OCI-LY3 (cell line): Measurements from ENCODE around the gene TUB.

Experiments
- H2AFZ ChIP-seq: fragments of 200-600, 300-600 bp; shearing (Covaris generic); 2 replicates; pipeline ENCODE4 v1.6.0; 2014; ENCODE audit warnings: antibody characterized with exemption, low read depth, low read length
- H3K27ac ChIP-seq: fragments of 200-600, 300-600 bp; sonication (generic); 2 replicates; pipeline ENCODE4 v1.5.1; 2014; ENCODE audit warnings: mild to moderate bottlenecking, low read length, moderate library complexity, mixed read lengths
- H3K27me3 ChIP-seq: fragments of 200-600, 300-600 bp; sonication (generic); 2 replicates; pipeline ENCODE4 v1.6.1; 2014; ENCODE audit warnings: low read depth, low read length, mixed read lengths
- H3K36me3 ChIP-seq: fragments of 200-600, 300-600 bp; sonication (generic); replicated peaks from 2 replicates; pipeline ENCODE3; 2014; ENCODE audit warnings: low read depth, low read length, mixed read lengths
- H3K4me1 ChIP-seq: fragments of 300-600, 200-600 bp; sonication (generic); 2 replicates; pipeline ENCODE4 v1.6.1; 2014; ENCODE audit warnings: low read length, mixed read lengths
- H3K4me2 ChIP-seq: fragments of 200-600, 300-600 bp; sonication (generic); 2 replicates; pipeline ENCODE4 v1.6.1; 2014; ENCODE audit warnings: low read length, mixed read lengths
- H3K4me3 ChIP-seq: fragments of 300-600, 200-600 bp; sonication (generic); 2 replicates; pipeline ENCODE4 v1.5.1; 2014; ENCODE audit warnings: antibody characterized with exemption, mild to moderate bottlenecking, low read length, moderate library complexity
- H3K79me2 ChIP-seq: fragments of 300-600, 200-600 bp; shearing (Covaris generic); 2 replicates; pipeline ENCODE4 v1.6.1; 2014; ENCODE audit warnings: mild to moderate bottlenecking, low read length, mixed read lengths
- H3K9ac ChIP-seq: fragments of 300-600, 200-600 bp; shearing (Covaris generic); 2 replicates; pipeline ENCODE4 v1.6.0; 2014; ENCODE audit warnings: mild to moderate bottlenecking, low read length, moderate library complexity
- H3K9me3 ChIP-seq: fragments of 200-600, 300-600 bp; shearing (Covaris generic); 2 replicates; pipeline ENCODE4 v1.6.1; 2014; ENCODE audit warnings: low read length, mixed read lengths; ENCODE audit not compliant: insufficient read depth
- H4K20me1 ChIP-seq: fragments of 200-600, 300-600 bp; sonication (generic); 2 replicates; pipeline ENCODE4 v1.6.1; 2016; ENCODE audit warnings: low read length, mixed read lengths; ENCODE audit not compliant: insufficient read depth
- EZH2phosphoT487 ChIP-seq: fragments of 200-600 bp; shearing (Covaris generic); IDR thresholded peaks from 2 replicates; pipeline ENCODE4 v1.6.1; 2018; ENCODE audit warnings: antibody characterized with exemption, mixed run types, low read depth
- TF ChIP-seq, protein P1 (sequence below): fragments of 200-600, 300-600 bp; sonication (generic); IDR thresholded peaks from 2 replicates; pipeline ENCODE4 v1.5.1; 2014; ENCODE audit warnings: antibody characterized with exemption, low read length, low read depth

The TUB gene

DNA sequence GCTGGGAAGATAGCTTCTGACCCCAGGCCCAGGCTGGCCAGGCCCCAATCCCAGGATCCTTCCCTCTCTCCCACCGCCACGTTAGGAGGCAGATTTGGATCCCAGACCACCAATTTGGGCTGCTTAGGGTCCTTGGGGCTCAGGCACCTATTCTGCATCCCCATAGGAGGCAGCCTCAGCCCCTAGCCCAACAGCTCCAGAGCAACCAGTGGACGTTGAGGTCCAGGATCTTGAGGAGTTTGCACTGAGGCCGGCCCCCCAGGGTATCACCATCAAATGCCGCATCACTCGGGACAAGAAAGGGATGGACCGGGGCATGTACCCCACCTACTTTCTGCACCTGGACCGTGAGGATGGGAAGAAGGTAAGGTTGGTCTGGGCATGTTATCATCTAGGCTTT lies 16.1 kb downstream of the TUB start:
- no peak overlapping the region for H3K27ac ChIP-seq
- peaks cover 24% of the 10 kb centered on the region for H3K4me1 ChIP-seq
- H3K27me3 ChIP-seq, result no peaks in the 10 kb centered on the region; the same call in 1 of the 2 replicates
- H4K20me1 ChIP-seq, result no peaks in the 10 kb centered on the region
- H3K4me3 ChIP-seq, result no peak overlapping the region
- TF ChIP-seq EZH2phosphoT487, result no peak
- TF ChIP-seq, protein P1, sequence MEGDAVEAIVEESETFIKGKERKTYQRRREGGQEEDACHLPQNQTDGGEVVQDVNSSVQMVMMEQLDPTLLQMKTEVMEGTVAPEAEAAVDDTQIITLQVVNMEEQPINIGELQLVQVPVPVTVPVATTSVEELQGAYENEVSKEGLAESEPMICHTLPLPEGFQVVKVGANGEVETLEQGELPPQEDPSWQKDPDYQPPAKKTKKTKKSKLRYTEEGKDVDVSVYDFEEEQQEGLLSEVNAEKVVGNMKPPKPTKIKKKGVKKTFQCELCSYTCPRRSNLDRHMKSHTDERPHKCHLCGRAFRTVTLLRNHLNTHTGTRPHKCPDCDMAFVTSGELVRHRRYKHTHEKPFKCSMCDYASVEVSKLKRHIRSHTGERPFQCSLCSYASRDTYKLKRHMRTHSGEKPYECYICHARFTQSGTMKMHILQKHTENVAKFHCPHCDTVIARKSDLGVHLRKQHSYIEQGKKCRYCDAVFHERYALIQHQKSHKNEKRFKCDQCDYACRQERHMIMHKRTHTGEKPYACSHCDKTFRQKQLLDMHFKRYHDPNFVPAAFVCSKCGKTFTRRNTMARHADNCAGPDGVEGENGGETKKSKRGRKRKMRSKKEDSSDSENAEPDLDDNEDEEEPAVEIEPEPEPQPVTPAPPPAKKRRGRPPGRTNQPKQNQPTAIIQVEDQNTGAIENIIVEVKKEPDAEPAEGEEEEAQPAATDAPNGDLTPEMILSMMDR, result no peak
- no peaks in the 10 kb centered on the region for H3K79me2 ChIP-seq
- H3K9ac ChIP-seq, result no peak overlapping the region
- H3K4me2 ChIP-seq, result peak overlapping the region; percentile 53
- no peaks in the 10 kb centered on the region for H3K36me3 ChIP-seq
- H2AFZ ChIP-seq, result no peak overlapping the region
- no peaks in the 10 kb centered on the region for H3K9me3 ChIP-seq

DNA sequence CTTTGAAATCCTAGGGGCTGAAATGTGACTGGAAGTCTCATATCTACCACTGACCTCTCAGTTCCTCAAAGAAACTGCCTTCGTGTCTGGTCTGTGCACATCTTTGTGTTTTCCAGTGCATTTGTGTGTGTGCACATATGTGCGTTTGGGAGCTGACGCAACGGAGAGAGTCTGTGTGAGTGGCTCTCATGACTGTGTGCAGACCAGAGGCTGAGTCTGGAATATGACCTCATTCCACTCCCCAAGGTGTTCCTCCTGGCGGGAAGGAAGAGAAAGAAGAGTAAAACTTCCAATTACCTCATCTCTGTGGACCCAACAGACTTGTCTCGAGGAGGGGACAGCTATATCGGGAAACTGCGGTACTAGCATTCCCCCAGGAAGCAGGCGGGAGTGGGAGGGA lies 16.5 kb downstream of the TUB start:
- H3K79me2 ChIP-seq, result no peaks in the 10 kb centered on the region
- no peaks in the 10 kb centered on the region for H3K9me3 ChIP-seq
- H4K20me1 ChIP-seq, result no peaks in the 10 kb centered on the region
- H3K4me3 ChIP-seq, result no peak overlapping the region
- no peaks in the 10 kb centered on the region; the same call in 1 of the 2 replicates for H3K27me3 ChIP-seq
- no peaks in the 10 kb centered on the region for H3K36me3 ChIP-seq
- no peak overlapping the region for H3K27ac ChIP-seq
- peak overlapping the region; percentile 53 for H3K4me2 ChIP-seq
- H2AFZ ChIP-seq, result no peak overlapping the region
- TF ChIP-seq, protein P1, result no peak
- TF ChIP-seq EZH2phosphoT487, result no peak
- H3K9ac ChIP-seq, result no peak overlapping the region
- peaks cover 21% of the 10 kb centered on the region for H3K4me1 ChIP-seq

DNA sequence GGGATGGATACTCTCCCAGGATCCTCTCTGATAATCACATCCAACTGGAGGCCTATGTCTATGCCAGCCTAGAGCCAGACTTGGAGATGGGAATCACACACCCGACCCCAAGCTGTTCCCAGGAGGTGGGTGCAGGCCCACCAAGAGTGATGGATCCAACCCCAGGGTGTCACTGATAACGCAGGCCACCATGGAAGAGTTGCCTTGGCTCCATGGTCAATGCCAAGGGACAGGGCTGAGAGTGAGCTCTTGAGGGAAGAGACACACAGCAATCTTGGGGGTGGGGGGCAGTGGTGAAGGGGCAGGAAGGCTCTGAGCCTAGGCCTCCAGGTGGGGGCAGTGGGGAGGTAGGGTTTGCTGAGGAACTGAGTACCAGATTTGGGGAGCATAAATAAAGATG lies 16.9 kb downstream of the TUB start:
- no peak overlapping the region for H3K9ac ChIP-seq
- H3K27ac ChIP-seq, result no peak overlapping the region
- H3K4me2 ChIP-seq, result peak overlapping the region; percentile 53; the same call in 1 of the 2 replicates
- H3K9me3 ChIP-seq, result no peaks in the 10 kb centered on the region
- no peak overlapping the region for H2AFZ ChIP-seq
- TF ChIP-seq, protein P1, result no peak
- no peak for TF ChIP-seq EZH2phosphoT487
- H3K27me3 ChIP-seq, result no peaks in the 10 kb centered on the region; the same call in 1 of the 2 replicates
- H3K79me2 ChIP-seq, result no peaks in the 10 kb centered on the region
- H3K36me3 ChIP-seq, result no peaks in the 10 kb centered on the region
- no peak overlapping the region for H3K4me3 ChIP-seq
- peaks cover 17% of the 10 kb centered on the region for H3K4me1 ChIP-seq
- H4K20me1 ChIP-seq, result no peaks in the 10 kb centered on the region

DNA sequence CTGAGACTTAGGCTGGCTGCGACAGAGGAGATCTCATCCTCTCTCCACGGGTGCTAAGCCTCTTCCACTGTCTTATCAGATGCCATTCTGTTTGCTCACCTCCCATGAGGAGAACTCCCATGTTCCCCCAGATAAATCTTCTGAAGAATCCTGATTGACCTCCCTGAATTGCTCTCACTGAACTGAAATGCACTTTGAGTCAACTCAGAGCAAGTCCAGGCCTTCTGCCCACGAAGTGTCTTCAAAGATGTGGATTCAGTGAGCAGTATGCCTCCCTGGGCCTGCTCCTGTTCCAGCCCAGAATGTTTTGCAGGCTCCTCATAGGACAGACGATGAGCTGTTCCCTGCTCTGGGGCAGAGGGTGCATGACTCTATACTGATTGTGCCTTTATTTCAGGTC lies 17.4 kb downstream of the TUB start:
- H3K4me3 ChIP-seq, result no peak overlapping the region
- no peak overlapping the region for H3K9ac ChIP-seq
- peaks cover 17% of the 10 kb centered on the region for H3K4me1 ChIP-seq
- no peaks in the 10 kb centered on the region for H3K36me3 ChIP-seq
- no peak overlapping the region for H2AFZ ChIP-seq
- no peak overlapping the region for H3K27ac ChIP-seq
- no peaks in the 10 kb centered on the region; the same call in 1 of the 2 replicates for H3K27me3 ChIP-seq
- H4K20me1 ChIP-seq, result no peaks in the 10 kb centered on the region
- H3K9me3 ChIP-seq, result no peaks in the 10 kb centered on the region
- no peaks in the 10 kb centered on the region for H3K79me2 ChIP-seq
- H3K4me2 ChIP-seq, result no peak overlapping the region
- TF ChIP-seq, protein P1, result no peak
- no peak for TF ChIP-seq EZH2phosphoT487
